GM18868 (cell line): ENCODE data around the gene TPD52L1.

Experiments
- ATAC-seq: cut with Tn5 transposase; IDR thresholded peaks from one replicate; pipeline ENCODE4 v1.9.1; 2021; ENCODE audit warnings: mild to moderate bottlenecking, moderate library complexity; ENCODE audit not compliant: unreplicated experiment

The TPD52L1 gene

DNA sequence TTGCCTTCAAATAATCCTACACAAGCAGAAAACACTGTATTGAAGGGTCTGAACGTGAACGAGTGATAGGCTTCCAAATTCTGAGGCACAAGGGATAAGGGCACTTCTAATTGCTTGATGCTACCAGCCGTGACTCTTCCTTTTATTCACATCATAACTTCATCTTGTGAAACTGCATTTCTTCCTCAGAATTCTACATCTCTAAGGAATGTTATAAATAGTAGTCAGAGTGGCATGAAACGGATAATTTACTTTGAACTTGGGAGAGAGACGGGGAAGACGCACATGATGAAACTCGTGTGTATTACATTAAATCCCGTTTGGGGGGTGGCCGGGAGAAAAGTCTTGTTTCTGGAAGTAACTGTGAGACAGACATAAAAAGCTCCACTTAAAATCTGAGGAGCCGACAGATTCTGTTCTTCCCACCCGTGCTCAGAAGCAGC, 147.4 kb downstream of the TPD52L1 start:
- ATAC-seq, result no peak

DNA sequence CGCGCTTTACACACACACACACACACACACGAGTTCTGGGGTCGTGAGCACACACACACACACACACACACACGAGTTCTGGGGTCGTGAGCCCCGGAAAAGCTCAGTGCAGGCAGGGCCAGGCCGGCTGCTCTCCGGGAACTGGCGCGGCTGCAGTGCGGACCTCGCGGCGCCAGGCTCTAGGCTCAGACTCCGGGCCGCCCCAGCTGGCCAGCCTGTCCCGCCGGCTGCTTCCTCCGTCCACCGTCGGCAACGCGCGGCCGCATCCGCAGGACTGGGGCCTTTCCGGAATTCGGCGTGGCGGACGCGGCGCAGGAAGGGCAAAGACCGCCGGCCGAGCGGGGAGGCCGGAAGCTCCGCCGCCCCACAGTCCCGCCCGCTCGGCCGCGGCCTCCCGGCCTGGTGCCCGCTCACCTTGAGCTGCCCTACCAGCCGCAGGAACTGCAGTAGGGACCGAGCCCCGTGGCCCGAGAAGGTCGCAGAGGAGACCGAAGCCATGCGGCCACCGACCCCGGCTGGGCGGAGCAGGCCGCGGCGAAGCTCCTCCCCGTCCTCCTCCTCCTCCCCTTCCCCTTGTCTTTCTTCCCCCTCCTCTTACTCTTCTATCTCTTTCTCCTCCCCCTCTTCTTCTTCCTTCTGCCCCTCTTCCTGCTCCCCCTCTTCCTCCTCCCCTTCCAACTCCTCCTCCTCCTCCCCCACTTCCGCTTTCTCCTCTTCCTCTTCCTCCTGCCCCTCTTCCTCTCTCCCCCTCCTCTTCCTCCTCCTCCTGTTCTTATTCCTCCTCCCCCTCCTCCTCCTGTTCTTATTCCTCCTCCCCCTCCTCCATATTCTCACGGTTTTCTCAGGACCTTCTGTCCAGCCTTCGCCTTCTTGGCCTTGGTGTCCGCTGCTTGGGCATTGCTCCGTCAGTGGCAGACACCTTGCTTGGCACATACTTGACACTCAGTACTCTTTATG, 148.1 kb downstream of the TPD52L1 start, which contains the start of gene HDDC2:
Gene HDDC2, minus strand, starts transcription at position 533 of the 957 bp plus-strand sequence. Its CDS starts 35 bp downstream, at position 498.
- peak; percentile 79 for ATAC-seq

DNA sequence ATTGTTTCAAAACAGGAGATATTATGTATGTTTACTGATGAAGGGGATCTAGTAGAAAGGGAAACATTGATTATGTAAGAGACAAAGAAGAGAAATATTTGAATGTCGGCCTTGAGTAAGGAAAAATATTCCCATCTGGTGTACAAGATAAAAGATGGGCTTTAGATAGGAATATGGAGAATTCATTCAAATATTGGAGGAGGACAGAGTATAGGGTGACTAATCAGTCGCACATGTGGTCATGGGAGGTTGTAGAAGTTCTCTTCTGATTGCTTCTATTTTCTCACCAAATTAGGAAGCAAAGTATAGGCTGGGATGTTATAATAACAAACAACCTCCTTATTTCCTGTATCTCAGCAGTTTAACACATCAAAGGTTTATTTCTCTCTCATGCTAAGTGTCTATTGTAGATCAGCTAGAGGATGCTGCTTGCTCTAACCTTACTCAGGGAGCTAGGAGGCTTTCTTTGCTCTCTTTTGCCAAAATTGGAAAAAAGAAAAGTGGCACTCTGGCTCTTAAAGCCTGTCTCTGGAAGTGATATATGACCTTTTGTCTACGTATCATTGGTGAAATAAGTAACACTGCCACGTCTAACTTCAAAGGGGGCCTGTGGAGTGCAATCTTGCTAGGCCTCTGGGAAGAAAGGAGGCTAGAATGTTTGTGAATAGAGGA, 149.4 kb downstream of the TPD52L1 start:
- ATAC-seq, result no peak

DNA sequence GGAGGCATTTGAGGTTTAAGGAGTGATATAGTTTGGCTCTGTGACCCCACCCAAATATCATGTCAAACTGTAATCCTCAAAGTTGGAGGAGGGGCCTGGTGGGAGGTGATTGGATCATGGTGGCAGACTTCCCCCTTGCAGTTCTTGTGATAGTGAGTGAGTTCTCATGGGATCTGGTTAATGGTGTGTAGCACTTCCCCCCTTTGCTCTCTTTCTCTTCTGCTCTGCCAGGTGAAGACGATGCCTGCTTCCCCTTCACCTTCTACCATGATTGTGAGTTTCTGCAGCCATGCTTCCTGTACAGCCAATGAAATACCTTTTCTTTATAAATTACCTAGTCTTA, 149.9 kb downstream of the TPD52L1 start:
- ATAC-seq, result no peak

DNA sequence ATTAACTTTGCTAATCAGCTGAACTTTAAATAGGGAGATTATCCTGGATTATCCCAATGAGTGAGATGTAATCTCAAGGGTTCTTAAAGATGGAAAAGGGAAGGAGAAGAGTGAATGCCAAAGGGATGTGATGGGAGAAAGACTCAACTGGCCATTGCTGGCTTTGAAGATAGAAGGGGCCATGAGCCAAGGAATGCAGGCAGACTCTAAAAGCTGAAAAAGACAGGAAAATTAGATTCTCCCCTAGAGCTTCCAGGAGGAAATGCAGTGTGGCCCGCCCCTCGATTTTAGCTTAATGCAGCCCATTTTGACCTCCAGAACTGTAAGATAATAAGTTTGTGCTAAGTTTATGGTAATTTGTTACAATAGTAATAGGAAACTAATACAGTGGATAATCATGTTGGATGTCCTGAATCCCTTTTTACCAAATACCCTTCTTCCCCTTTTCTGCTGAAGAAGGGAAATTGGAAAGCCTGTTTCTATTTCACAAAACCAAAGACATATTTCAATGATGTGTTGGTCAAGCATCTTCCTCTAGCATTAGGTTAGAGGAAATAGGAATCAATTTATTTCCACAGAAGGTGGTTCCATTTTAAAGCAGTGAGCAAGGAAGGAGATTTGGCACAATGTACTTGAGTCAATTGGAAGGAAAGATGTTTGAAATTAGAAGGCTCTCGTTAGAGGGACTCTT, 151.5 kb downstream of the TPD52L1 start:
- ATAC-seq, result no peak

DNA sequence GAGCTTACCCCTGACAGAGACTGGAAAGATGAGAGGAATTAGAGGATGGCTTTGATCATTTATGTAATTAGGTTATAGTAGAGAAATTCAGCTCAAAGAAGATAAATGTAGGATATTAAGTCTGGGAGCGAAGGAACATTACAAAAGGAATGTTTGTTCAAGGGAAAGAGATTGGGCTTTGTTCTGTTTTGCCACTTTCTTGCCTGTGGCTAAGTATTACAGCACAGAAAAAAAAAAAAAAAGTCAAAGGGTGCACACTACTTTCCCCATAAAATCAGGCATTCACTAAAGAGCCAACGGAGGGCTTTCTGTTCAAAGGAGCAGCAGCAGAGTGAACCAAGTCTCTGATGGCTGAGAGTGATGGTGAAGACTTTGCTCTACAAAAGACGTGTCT, 153.2 kb downstream of the TPD52L1 start:
- ATAC-seq, result no peak

DNA sequence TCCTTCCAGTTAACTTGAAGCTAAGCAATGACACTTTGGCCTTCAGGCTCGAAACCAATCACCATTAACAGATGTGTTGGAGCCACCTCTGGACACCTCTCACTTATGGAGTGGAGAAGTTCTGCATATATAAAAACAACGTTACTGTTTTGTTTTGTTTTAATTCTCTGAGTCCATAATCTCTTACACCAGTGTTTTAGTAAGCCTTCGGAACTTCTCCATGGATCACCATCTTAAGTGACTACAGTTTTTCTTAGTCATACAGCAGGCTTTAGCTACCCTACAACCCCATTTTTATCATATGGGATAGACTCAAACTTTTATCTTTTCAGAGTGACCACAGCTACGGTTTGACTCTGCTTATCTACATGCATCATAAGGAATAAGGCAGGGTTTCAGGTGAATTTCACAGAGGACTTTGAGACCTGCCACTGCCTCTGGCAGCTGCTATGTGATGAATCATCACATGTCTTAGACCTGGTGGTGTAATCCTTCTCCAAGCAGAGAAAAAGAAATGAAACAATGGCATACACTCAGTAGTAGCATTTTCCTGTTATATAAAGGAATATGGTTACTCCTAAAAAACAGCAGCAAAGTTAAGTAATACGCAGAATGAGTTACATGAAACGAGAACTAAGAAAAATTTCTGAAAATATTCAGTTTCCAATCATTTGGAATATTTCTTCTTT, 153.7 kb downstream of the TPD52L1 start:
- no peak for ATAC-seq

DNA sequence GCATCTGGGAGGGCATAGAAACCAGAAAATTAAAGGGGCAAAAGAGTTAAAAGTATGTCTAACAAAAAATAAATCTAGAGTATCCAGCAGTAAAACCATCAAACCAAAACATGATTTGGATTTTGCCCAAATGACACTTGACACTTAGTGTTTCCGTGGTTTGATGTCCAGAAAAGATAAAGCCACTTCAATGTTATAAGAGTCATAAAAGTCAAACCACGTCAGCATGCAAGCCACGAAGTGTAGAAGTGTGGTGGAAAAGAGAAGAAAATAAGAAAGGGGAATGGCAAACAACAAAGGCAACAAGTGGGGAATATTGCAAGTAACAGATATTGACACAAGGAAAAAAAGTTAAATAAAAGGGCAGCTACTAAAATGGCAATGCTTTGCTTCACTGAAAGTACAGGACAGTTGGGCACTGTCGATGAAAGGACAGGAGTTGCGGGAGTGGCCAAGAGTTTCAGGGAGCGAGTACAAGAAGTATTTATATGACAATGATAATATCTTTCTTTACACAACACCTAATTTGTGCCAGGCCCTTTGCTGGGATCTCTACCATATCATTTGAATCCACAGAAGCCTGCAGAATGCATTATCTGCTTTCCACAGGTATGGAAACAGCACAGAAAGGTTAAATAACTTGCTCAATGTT, 154.5 kb downstream of the TPD52L1 start:
- no peak for ATAC-seq

DNA sequence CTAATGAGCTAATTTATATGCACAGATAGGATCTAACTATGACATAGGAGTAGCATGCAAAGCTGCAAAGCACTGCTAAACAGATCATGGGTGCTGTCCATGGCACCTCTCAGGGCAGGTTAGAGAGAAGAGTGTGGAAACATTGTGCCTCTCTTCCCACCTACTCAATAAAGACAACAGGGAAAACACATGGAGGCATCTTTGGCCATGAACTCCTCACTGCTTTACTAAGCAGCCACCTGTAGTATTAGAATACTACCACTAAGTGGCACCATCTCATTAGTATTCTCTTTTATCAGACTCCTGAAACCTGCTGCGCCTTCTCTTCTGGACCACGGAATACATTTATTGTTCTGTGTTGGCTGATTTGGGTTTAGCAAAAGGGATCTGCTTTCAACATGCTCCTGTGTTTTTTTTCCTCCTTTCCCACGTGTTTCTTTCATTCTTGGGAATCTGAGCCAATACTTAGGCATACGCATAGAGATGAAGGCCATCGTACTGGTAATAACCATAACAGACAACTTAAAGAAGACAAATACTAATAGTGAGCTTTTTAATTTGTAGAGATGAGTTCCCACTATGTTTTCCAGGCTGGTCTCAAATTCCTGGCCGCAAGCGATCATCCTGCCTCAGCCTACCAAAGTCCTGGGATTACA, 157.5 kb downstream of the TPD52L1 start:
- peak; percentile 88 for ATAC-seq

DNA sequence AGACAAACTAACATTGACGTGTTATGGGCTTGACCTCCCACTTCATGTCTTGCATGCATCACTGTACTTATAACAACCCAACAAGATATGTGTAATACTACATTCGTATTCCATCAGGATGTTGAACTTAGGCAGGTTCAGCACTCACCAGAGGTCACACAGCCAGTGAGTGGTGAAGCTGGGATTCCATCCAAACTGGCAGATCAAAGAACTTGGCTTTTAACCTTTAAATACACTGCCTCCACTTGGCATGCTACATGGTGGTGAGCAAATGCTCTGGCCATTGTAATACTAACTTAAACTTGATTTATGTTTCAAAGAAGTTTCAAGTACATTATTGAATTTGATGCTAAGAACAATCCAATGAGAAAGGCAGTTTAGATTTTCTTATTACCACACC, 158.9 kb downstream of the TPD52L1 start:
- ATAC-seq, result no peak

DNA sequence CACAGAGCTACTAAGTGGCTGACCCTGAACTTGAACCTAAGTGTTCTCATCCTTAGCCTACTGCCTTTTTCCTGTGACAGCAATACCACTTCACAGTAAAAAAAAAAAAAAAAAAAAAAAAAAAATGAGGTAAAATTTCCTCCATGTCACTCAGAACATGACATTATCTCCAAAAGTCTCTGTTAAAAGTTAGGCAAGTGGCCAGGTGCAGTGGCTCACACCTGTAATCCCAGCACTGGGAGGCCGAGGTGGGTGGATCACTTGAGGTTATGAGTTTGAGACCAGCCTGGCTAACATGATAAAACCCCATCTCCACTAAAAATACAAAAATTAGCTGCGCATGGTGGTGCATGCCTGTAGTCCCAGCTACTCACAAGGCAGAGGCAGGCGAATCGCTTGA, 159.4 kb downstream of the TPD52L1 start:
- no peak for ATAC-seq
